GM18907 (cell line): ENCODE measurements around the gene EYS.
"Not testable (repeated sequence)": the region's sequence is repeated elsewhere in the genome, so short reads cannot be mapped to it uniquely, and the experiment has no call there.

Experiments used
- ATAC-seq: cut with Tn5 transposase; IDR thresholded peaks from one replicate; pipeline ENCODE4 v1.9.1; 2021; ENCODE audit warnings: mild to moderate bottlenecking, moderate library complexity; ENCODE audit not compliant: unreplicated experiment

EYS gene

DNA sequence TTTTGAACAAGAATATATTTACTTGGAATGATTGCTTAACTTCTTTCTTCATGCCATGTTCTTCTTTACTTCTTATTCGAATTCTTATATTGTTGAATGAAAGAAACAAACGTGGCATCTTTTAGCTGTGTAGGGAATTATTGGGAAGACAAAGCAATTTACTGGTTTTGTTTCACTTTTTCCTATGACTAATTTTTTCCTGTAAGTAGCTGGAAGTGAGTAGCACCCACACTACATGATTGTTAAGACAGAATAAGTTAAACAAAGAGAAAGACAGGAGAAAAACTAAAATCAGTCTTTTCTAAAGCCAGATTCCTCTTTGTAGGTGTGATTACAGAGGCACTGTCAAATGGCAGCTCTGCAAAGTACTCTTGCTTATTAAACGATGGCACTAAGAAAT, 593.4 kb downstream of the EYS start:
- no peak for ATAC-seq

GRCh38 chr6:65112435-65112834, 594.6 kb downstream of the EYS start:
- no peak for ATAC-seq

GRCh38 chr6:65110031-65110430, 597.0 kb downstream of the EYS start:
- no peak for ATAC-seq

GRCh38 chr6:65098349-65098748, 608.7 kb downstream of the EYS start:
- no peak for ATAC-seq

DNA sequence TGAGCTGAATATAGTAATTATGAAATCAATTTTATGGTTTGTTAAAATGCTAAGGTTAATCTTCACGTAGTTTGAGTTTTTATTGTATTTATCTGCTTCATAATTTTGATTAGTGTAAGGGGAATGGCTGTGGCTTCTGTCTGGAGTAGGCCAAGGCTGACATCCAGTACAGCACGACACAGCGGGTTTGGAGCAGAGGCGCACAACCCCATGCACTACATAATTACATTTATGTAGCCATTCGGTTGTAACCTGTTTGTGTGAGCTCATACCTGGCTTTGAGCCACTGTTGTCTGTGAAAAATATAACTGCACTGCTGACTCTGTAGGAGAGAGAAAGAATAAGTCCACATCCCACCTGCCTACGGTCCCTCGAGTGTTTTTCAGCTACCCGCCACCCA, 615.5 kb downstream of the EYS start:
- no peak for ATAC-seq

- ATAC-seq, result no peak
Measured at GRCh38 chr6:65088575-65088974, 618.5 kb downstream of the EYS start.

DNA sequence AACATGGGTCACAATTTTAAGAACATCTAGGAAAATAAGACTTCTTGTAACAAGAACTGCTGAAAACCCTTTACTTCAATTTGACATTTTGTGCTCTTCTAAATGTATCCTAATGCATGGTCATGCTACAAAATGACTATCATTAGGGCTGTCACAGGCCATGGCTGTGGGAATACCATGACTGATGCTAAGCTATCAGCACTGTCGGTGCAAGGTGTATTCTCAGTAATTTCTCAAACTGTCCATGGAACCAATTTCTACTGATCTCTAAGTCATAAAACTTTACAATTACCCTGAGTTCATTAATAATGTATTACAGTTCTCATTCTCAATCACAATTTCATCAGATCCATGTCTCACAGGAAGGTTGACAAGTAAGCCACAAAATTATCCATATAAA, 625.3 kb downstream of the EYS start:
- no peak for ATAC-seq

- no peak for ATAC-seq
Measured at GRCh38 chr6:65075705-65076230, 631.3 kb downstream of the EYS start.

GRCh38 chr6:65072500-65072899, 634.5 kb downstream of the EYS start:
- ATAC-seq, result no peak

GRCh38 chr6:65071480-65071879, 635.5 kb downstream of the EYS start:
- no peak for ATAC-seq

DNA sequence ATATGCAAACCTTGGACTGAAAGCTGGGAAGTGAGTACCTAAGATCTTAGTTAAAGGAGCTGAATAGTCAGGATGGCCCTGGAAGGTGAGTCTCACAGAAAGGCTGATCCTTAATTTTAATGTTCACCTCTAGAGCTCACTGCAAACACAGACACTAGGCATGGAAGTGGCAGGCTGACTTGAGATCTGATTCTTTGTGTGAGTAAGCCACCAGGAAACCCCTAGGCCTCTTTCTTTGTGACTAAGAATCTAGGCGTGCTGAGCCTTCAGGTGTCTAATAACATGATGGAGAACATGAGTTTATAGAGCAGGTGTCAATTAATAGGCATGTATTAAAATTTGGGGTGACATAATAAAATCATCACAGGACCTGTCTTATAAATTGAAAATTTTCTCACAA, 642.2 kb downstream of the EYS start:
- no peak for ATAC-seq

DNA sequence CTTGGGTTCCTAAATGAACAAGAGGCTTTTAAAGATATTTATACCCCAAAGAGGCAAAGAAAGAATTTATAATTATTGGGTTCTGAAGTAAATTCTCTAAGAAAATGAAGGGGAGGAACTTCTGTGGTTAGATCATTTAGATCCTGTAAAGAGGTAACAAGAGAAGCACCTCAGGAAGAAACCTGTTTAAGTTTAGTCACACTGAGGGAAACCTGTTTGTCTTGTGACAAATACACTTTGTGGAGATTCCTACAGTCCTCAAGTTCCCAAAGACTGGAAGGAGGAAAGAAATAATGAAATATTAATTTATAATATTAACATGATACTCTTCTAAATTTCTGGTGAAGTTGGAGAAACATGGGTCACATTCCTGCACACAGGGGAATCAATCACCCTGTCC, 647.5 kb downstream of the EYS start:
- ATAC-seq, result no peak

DNA sequence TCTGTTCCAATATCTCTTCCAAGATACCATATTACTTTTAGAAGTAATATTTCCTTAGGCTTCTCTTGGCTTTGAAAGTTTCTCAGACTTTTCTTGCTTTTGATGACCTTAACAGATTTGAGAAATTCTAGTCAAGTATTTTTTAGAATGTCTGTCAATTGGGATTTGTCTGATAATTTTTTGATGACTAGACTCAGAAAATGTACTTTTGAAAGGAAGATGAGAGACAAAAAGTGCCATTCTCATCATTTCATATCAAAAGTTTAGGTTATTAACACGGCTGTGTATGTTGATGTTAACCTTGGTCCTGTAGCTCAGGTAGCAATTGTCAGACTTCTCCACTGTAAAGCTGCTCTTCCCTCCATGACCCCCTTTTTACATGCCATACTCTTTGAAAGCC, 651.5 kb downstream of the EYS start:
- ATAC-seq, result no peak

DNA sequence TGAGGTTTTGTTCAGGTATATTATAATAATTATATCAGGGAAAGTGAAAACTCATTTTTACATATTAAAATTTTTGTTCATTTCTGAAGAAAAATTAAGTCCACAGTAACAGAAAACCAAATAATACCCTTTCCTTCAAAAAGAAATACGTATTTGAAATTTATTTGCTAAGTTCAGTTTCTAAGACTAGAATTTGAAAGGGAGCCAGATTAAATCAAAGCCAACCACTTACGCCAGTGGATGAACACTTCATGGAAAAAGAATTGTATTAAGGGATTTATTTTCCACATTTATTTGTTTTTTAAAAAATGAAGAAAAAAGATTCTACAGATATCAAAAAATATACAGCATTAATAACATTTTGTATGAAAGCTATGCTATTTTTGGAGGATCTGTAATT, 654.4 kb downstream of the EYS start:
- no peak for ATAC-seq

DNA sequence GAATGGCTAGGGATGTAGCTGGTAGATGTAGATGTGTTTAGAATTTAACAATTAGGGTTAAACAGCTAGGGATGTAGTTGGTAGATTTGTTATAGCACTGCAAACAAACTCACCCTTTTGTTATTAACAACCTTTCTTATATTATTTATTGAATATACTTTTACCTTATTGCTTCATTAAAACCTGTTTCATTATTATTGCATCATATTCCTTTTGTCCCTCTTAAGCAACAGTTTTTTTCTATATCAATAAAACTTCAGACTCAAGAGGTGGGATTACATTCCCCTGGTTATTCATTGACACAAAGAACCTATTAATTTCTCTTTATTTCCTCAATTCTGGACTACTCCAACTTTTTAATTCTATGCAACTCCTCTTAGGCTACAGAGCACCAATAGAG, 661.2 kb downstream of the EYS start:
- no peak for ATAC-seq

- no peak for ATAC-seq
Measured at GRCh38 chr6:65014006-65014405, 693.0 kb downstream of the EYS start.

GRCh38 chr6:65006788-65007187, 700.2 kb downstream of the EYS start:
- no peak for ATAC-seq

DNA sequence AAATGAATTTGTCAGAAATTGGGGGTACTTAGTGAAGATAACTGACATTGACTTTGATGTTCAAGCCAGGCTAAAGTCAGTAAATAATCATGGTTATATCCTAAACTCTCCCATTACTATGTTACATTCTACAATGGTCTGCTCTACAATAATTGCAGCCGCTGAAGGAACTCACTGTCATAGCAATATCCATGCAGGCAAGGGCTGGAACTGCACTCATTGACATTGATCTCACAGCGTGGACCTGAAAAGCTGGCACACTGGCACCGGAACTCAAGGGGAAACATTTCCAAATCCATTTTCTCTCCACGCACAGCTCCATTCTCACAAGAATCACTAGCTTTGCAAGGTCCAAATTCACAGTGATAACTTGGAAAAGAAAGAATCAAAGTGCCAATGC, 702.7 kb downstream of the EYS start:
- no peak for ATAC-seq

DNA sequence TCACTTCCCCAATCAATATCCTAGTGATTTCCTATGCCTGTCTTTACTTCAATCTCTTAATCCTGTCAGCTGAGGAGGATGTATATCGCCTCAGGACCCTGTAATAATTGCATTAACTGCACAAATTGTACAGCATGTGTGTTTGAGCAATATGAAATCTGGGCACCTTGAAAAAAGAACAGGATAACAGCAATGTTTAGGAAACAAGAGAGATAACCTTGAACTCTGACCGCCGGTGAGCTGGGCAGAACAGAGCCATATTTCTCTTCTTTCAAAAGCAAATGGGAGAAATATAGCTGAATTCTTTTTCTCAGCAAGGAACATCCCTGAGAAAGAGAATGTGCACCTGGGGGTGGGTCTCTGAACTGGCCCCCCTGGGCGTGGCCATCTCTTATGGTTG, 704.1 kb downstream of the EYS start:
- not testable (repeated sequence) for ATAC-seq

- ATAC-seq, result no peak
Measured at GRCh38 chr6:65000815-65001214, 706.2 kb downstream of the EYS start.

- ATAC-seq, result no peak
Measured at GRCh38 chr6:64998204-64998603, 708.8 kb downstream of the EYS start.

GRCh38 chr6:64996301-64996700, 710.7 kb downstream of the EYS start:
- no peak for ATAC-seq

GRCh38 chr6:64990652-64991304, 716.2 kb downstream of the EYS start:
- no peak for ATAC-seq
